OCI-LY1 (cell line): ENCODE results near the gene NKRF.

Experiments
- CTCF ChIP-seq: fragments of 200-600 bp; sonication (generic), shearing (Covaris generic); IDR thresholded peaks from 2 replicates; pipeline ENCODE4 v1.5.1; 2017; ENCODE audit warnings: mild to moderate bottlenecking, antibody characterized with exemption, low read length, moderate library complexity, mixed read lengths
- EZH2 ChIP-seq: fragments of 200-600 bp; sonication (generic), shearing (Covaris generic); IDR thresholded peaks from 2 replicates; pipeline ENCODE4 v1.8.0; 2017; ENCODE audit warnings: borderline replicate concordance, mixed run types, mild to moderate bottlenecking, antibody characterized with exemption, low read length, moderate library complexity, mixed read lengths

- no peak for TF ChIP-seq CTCF
- TF ChIP-seq EZH2: no peak
Measured at GRCh38 chrX:119573222-119573621, 33.0 kb downstream of the NKRF start.
